GM21723 (cell line): ENCODE data around the gene NTM.

Source experiments
- ATAC-seq: cut with Tn5 transposase; IDR thresholded peaks from one replicate; pipeline ENCODE4 v1.9.1; 2021; ENCODE audit warnings: mild to moderate bottlenecking, moderate library complexity; ENCODE audit not compliant: unreplicated experiment

NTM gene

DNA sequence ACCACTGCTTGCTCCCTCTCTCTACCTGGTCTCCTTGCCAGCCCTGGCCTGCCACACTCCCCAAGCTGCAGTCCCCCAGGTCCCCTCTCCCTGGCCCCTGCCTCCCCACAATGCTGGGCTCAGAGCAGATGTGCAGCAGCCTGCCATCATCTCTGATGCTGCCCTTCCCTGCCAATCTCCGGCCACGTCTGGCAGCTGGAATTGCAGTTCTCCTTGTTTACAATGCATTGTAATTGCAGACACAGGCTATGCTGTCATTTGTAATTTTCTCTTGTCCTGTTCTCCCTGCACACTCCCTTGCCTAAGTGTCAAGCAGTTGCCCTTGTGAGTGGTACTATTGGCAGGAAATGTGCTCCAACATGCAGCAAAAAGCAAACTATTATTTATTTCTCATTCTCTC lies 222.3 kb downstream of the NTM start:
- no peak for ATAC-seq

DNA sequence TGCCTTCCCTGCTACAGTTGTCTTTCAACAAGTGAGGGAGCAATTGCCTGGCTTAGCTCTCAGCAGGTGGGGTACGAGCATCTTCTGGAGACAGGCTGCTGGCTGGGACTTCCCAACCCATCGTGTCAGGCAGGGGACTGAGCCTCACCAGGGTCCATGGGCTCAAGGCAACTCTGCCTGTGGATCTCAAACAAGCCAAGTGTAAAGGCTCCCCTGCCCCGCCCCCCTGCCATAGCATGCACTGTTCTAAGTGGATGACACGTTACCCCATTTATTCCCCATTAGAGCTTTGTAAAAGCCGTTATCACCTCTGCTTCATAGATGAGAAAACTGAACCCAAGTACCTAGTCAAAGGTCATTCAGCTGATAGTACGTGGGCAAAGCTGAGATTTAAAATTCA lies 222.9 kb downstream of the NTM start:
- ATAC-seq = no peak

DNA sequence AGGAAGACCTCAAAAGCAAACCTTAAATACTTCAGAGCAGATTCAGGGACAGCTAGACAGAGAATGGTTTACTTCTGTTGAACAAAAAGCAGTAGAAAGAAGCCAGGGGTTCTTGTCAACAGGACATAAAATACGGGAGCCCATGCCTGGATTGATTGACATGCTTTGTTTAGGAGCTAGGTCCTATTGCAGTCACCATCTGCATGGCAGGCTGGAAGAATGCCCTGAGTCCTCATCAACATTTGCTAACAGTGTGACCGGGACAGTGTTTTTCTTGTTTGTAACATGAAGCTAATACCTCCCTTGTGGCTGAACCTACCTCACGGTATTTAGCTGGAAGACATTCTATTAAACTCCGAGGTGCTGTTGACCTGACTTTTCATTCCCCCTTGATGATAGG lies 225.4 kb downstream of the NTM start:
- ATAC-seq = no peak

DNA sequence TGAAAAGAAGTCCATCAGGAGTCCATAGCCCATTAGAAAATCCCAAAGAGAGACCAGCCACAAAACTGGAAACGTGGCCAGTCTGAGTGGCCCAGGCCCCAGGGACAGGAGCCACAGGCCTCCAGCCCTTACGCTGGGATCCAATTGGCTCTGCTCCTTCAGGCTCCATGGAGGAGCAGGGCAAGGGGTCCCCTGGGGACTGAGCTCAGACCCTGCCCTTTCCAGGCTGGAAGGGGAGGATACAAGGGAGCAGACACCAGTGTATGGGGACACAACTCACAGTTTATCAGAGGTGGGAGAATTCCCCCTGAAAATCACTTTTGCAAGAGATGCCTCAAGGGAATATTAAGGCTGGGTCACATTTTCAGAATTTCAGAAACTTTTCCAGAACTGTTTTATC lies 227.5 kb downstream of the NTM start:
- ATAC-seq = no peak

DNA sequence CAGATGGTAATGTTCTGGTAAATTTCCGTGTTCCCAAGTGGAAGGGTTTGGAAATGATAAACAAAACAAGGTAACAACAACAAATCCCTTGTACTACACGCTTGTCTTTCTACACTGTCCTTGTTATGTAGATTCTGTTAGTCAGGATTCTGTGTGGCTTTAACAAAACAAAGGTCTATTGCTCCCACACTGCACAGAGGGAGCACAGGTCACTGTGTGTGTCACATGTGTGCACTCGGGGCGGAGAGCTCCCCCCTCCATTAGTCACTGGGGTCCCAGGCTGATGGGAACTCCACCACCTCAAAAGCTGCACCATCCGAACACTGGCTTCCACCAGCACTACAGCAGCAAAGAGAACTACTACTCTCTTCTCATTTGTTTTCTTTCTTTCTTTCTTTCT lies 227.9 kb downstream of the NTM start:
- no peak for ATAC-seq

DNA sequence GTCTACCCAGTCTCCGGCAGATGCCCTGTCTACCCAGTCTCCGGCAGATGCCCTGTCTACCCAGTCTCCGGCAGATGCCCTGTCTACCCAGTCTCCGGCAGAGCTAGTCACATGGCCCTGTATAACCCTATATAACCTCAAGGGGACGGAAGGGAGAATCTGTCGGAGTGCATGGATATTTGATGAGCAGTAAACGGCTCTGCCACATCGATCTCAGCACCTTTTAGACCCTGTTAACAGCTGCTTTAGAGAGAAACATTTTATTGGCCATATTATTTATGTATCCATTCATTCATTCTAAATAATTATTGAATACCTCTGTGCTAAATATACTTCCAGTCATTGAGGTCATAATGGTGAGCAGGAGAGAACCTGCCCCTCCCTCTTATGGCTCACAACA lies 228.9 kb downstream of the NTM start:
- ATAC-seq = no peak

DNA sequence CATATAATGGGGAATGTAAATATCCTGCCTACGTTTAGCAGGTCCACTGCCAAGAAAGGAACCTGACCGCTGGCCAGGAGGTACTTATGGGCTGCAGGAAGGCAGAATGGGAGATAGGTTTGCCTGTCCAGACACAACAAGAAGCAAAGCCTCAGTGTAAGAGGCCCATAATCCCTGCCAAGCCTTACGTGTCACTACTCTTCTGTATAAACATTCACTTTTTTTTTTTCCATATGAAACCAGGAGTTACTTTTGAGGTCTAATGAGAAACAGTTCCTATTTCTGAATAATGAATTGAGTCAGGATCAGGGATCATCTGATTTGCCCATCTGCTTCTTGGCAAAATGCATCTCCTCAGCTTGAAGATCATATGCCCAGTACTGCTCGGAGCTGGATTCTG lies 230.2 kb downstream of the NTM start:
- no peak for ATAC-seq

DNA sequence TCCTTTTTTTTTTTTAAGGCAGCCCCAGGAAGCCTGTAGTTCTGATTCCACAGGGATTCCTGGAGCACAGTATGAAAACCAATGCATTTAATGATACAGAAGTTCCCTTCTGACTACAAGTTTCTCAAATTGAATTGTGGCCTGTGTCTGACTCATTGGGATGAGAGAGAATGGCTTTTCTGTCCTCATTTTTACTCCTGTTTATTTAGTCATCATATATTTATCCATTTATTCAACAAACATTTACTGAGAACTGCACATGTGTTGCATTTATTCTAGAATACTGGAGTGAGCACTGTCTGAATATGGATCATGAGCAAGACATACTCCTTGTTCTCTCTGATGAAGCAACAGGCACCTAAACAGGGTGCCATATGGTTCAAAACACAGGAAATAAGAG lies 231.2 kb downstream of the NTM start:
- ATAC-seq = no peak

DNA sequence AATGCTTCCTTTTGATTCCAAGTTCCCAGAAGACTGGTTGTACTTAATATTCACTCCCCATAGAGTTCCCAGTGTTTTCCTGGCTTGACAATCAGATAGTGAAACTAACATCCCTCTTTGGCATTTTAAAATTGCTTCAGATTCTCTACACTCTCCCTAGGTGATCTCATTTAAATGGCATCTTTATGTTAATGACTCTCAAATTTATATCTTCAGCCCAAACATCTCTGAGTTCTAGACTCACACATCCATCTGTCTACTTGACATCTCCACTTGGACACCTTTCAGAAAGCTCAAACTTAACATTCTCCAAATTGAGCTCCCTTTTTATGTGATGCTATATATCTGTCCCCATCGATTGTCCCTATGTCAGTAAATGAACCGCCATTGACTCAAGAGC lies 232.0 kb downstream of the NTM start:
- no peak for ATAC-seq

DNA sequence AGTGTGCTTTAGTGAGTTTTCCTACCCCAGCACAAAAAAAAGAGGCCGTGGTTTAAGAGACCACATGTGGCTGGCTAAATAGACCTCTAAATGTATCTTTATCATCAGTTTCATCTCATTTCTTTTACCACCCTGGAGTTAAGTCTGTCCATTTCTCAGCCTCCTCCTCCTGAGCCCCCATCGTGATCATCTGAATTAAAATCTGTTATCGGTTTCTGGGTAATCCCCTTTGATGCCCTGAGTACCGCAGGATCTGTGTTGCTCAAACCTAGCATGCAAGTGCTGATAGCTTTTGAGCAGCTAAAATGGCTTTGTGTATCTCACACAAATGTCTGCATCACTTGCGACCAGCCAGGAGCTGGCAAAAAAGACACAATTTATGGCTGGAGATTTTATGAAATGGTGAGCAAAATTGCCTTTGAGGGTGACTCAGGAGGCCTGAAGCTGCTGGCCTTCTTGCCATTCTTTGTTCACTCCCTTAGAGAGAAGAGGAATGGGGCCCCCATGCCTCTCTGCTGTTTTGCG lies 236.5 kb downstream of the NTM start:
- ATAC-seq = no peak

DNA sequence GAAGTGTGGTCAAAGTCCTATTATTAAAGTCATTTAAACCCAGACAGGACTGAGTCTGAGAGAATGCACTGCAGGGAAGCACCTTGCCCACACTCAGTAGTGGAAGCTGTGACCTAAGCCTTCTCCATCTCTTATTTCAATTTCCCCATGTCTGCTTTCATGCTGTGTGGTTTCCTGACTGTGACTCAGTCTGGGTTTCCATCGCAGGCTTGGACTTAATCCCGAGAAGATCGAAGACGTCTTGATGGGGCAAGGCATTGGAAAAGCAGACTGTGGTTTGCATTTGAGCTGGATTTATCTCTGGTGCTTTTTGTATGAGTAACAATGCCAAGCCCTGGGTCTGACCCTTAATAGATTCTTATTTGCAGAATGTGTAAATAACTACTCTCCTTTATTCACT lies 238.9 kb downstream of the NTM start:
- ATAC-seq = no peak

DNA sequence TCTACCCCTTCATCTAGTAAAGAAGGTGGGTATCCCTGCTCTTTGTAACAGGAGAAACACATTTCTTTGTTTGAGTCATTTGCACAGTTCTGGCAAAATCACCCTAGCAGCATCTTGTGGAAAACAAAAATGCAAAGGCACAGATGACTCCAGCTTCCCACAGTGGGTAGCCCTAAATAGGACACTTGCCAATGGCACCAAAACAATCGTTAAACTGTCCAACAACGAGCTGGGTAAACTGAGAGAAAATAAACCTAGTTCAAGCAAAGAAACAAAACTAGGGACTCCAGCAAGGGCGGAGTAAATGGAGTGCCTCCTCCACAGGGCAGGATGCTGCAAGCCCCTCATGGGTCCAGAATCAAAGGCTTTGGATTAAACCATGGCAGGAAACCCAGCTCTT lies 239.5 kb downstream of the NTM start:
- no peak for ATAC-seq

DNA sequence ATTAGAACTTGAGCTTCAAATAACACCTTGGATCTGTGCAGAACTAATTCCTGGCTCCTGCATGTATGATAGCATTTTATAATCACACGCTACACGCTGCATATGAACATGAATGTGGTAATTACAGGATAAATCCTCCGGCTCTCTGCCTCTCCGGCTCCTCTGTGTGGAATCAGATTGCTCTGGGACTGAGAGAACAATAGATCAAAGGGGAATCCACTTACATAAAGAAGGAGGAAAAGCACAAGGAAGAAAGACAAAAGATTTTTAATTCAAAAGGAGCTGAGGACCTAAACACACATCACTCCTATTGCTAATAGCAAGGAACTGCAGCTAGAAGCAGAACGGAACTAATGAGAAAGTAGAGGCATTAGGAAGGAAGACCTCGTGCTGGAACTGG lies 240.9 kb downstream of the NTM start:
- no peak for ATAC-seq

DNA sequence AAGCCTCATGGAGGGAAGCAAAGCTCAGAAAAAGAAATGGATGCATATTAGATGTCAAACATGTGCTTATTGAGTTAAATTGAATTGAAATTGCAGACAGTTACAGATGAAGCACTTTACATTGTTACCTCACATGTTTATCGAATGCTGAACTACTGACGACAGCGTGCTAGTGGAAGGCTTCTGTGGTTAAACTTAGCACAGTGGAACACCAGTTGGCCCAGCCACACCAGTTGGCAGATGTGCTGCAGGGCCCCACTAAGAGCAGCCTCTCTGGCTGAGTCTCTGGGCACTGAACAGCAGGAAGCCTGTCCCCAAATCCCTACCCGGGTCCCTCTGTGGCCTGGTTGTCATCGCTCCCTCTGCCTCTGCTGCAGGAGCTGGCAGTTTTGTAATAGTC lies 242.1 kb downstream of the NTM start:
- no peak for ATAC-seq

DNA sequence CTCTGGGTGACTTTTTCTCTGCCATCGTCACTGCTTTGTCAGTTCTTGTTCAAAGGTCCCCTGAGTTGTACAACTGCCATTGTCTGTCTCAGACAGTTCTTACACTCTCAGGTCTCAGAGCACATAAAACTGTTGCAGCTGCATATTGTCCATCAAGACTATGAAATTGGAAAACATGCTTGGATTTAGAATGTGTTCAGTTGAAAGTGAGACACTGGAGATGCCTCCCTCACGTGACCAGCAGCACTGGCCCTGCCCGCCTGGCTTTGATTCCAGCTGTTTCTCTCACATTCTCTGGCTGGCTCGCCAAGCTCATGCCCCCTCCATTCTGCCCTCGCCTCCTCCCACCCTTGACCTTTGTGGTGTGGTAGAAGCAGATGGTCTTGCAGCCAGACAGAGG lies 244.2 kb downstream of the NTM start:
- no peak for ATAC-seq

DNA sequence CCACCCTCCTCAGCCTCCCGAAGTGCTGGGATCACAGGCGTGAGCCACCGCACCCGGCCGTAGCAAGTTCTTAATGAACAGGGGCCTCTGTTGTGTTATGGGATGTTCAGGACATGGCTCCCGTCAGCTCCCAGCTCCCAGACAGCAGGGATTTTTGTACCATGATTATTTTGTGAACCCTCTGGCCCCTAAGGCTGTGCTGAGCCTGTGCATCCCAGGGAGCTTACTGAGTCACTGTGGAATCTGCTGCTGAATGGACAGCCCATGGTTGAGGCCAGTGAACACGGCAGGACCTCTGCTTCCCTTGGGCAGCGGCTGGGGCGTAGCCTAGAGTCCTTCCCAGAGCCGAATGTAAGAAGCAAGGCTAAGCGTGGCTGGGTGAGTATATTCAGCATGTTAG lies 245.2 kb downstream of the NTM start:
- ATAC-seq = no peak

DNA sequence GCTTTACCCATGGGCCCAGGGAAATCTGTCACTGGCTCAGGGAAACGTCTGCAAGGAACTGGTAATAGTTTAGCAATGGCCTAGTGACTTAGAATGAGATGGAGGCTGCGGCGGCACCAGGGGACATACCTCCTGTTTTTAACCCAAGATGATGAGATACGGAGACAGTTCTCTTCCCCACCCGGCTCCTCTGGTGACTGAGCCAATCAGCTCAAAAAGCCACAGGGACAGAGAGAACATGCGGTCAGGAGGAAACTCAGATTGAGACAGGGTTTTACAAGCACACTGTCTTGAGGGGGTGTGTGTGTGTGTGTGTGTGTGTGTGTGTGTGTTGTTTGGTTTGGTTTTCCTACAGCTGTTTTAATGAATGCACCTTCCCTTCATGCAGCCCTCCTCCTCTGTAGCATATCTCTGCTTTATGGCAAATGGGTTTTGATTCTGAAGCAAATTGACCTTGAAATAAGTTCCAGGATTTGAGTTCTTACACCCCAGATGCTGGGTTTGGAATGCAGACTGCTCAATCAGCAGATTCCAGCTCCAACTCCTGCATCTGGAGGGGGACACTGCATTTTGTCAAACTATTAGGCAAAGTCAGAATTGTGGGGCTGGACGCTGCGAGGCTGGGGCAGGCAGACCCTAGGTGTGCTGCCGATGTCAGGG lies 246.2 kb downstream of the NTM start:
- no peak for ATAC-seq

DNA sequence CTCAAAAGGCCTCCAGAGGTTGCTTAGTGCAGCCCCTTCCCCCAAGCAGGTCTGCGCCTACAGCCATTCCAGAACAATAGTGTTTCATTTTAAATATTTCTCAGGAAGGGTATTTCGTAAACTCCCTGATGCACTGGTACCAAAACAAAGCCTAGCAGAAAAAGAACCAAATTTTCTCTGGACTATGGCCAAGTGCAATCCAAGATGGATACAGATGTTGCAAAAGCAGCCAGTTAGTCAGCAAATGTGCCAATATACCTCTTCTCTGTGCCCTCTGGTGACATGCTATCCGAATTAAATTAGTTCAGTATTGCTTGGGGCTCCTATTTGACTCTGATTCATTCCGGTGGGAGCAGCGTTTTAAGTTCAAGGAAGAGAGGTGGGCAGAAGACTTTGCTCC lies 247.8 kb downstream of the NTM start:
- no peak for ATAC-seq

DNA sequence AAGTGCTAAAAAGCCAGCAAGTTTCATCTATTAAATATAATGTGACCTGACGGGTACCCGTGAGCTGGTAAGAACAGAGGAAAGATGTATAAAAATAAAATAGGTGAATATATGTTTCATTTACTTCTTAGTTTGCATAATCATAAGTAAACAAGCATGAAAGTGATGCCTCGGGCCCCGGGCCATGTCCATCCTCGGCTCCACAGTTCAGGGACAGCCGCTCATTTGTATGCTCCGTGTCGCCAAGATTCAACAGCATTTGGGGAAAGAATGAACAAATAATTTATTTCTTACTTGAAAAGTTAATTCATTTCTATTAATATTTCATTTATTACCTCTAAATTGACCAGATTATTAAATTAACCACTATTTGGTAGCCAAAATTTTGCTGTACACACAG lies 251.8 kb downstream of the NTM start:
- ATAC-seq = no peak

DNA sequence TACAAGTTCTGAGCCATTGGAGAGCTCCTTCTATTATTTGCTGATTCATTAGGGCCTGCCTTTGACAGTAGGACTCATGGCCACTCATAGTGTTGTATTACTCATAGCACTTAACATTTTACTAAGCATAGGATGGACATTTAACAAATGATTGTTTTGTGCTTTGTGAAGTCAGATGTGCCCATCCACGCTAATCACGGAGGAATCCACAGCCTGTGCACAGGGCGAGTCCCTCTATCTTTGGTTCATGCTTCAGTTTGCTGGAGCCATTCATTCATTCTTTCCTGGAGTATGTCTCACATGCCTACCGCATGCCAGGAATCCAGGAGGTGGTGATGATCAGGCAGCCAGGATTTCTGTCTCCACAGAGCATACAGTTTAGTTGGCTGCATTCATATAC lies 254.1 kb downstream of the NTM start:
- no peak for ATAC-seq

DNA sequence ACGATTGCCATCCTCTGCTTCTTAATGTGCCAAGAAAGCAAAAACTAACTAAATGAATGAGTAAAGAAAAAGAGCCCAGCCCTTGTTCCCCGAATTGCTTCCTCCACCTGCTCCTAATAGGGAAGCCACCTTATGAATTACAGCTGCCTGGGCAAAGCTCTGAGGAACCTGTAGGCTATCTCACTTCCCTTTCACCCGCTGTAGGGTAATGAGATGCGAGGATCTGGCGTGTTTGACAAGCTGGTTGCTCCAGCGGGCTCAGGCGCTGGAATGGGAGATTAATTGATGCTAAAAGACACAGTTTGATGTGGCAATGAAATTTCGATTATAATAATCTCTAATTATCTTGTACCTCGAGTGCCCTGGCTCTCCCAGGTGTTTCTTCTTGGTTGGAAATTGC lies 256.4 kb downstream of the NTM start:
- no peak for ATAC-seq

DNA sequence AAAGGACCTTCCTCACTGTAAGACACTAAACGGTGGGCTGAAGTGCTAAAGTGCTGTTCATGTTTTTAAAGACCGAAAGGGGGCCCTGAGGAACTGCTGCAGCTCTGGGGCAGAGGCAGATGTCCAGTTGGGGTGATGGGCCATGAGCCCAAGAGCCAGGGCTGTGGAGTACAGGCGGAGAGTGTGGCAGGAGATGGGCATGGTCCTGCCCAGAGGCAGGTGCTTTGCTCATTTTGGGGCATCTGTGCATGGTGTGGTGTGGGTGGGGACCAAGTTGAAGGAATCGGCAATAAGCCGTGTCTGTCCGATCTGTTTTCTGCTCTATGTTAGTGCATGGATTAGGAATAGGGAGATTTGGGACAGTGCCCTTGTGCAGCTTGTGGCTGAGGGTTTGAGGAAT lies 258.3 kb downstream of the NTM start:
- no peak for ATAC-seq

DNA sequence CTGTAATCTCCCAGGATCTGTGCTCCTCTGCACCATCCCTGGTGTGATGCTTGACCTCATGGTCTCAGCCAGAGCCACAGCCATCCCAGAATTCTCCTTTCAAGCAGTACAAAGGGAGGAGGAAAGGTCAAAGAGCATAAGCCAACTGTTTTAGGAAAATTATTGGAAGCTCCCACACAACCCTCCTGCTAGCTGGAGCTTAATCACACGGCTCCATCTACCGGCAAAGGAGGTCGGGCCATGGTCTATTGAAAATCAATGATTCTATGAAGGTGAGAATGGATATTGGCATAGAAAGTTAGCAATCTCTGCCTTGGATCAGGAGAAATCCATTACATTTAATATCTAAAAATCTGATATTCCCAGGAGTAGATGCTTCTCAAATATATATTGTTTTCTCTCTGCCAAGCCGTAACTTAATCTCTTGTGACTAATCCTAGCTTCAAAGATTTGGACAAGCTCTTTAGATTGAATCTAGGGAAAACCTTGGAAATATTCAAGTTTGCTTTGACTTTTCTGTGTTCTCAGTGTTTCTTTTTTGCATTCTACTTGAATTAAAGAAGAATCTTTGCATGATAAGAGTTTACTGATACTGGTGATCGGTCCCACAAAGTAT lies 259.6 kb downstream of the NTM start:
- ATAC-seq = no peak
